Peyer's patch (tissue), 4 donors: ENCODE data around the gene OPRL1. TPM values are rescaled to one million over a fixed set of nuclear protein-coding genes. Genes with fewer than 3 reads are reported as not detected.

ENCODE experiments used
- DNase-seq, 3 donors: peaks; one replicate each; pipeline ENCODE4 v3.0.0-alpha.2; 2017 to 2019
- H3K27ac ChIP-seq, 4 donors: fragments of 200-600 bp; sonication (generic); one replicate each; pipeline ENCODE4 v1.5.1; 2016 to 2019
- H3K27me3 ChIP-seq, 2 donors: fragments of 200-600 bp; sonication (generic); one replicate each; pipeline ENCODE4 v1.5.1; 2019
- H3K36me3 ChIP-seq, 3 donors: fragments of 200-600 bp; sonication (generic); one replicate each; pipeline ENCODE4 v1.5.1; 2016 to 2019
- H3K4me1 ChIP-seq, 4 donors: fragments of 200-600 bp; sonication (generic); one replicate each; pipeline ENCODE4 v1.5.1; 2016 to 2019
- H3K4me3 ChIP-seq, 4 donors: fragments of 200-600 bp; sonication (generic); 1 replicate in 3 of 4; 2 replicates in 1 of 4; pipeline ENCODE4 v1.5.1; 2016 to 2019; ENCODE audit warnings: mild to moderate bottlenecking in 1 of 4
- H3K9me3 ChIP-seq, 4 donors: fragments of 200-600 bp; sonication (generic); one replicate each; pipeline ENCODE4 v1.5.1; 2016 to 2019; ENCODE audit warnings: mild to moderate bottlenecking in 1 of 4
- POLR2A ChIP-seq, 2 donors: fragments of 450-650 bp; IDR thresholded peaks; one replicate each; pipeline ENCODE4 v1.5.1; 2017; ENCODE audit warnings: antibody characterized with exemption in 2 of 2, mild to moderate bottlenecking in 2 of 2, moderate library complexity in 2 of 2
- total RNA-seq, 4 donors: library from RNA; depleted of rRNA; stranded (reverse); fragments of >200 nt; gene quantifications; one replicate each; pipeline ENCODE4 v1.1.0, GENCODE V29; 2016
- TF ChIP-seq, protein P1 (sequence below), 6 experiments: fragments of 450-650 bp in 4 of 6; fragments of 200-600 bp in 2 of 6; sonication (generic) in 1 of 6; IDR thresholded peaks; one replicate each; pipeline ENCODE4 v1.5.1; 2017 to 2019; ENCODE audit warnings: antibody characterized with exemption in 6 of 6, mild to moderate bottlenecking in 3 of 6, moderate library complexity in 1 of 6

OPRL1 gene
- total RNA-seq, 4 donors from 2014 or later = 0.27 TPM; not detected in 3

- Histone ChIP-seq H3K36me3 (no peaks in the 10 kb centered on the region), H3K27me3 (no peaks in the 10 kb centered on the region), H3K4me1 (peaks cover 0 to 38% (median 37%) of the 10 kb centered on the region in 4 donors), H3K4me3 (no peak overlapping the region), H3K27ac (peak overlapping the region in 3 of 4 donors; percentile 25 to 68 (median 33)), H3K9me3 (no peaks in the 10 kb centered on the region)
- TF ChIP-seq, protein P1, sequence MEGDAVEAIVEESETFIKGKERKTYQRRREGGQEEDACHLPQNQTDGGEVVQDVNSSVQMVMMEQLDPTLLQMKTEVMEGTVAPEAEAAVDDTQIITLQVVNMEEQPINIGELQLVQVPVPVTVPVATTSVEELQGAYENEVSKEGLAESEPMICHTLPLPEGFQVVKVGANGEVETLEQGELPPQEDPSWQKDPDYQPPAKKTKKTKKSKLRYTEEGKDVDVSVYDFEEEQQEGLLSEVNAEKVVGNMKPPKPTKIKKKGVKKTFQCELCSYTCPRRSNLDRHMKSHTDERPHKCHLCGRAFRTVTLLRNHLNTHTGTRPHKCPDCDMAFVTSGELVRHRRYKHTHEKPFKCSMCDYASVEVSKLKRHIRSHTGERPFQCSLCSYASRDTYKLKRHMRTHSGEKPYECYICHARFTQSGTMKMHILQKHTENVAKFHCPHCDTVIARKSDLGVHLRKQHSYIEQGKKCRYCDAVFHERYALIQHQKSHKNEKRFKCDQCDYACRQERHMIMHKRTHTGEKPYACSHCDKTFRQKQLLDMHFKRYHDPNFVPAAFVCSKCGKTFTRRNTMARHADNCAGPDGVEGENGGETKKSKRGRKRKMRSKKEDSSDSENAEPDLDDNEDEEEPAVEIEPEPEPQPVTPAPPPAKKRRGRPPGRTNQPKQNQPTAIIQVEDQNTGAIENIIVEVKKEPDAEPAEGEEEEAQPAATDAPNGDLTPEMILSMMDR (IDR thresholded peaks at IDR 0.05) = no peak
- TF ChIP-seq POLR2A (IDR thresholded peaks at IDR 0.05) = no peak
- DNase-seq = peak in 2 of 3 donors; percentile 73 to 87
Observed at GRCh38 chr20:64065974-64066343, 13.9 kb upstream of the OPRL1 start.

DNA sequence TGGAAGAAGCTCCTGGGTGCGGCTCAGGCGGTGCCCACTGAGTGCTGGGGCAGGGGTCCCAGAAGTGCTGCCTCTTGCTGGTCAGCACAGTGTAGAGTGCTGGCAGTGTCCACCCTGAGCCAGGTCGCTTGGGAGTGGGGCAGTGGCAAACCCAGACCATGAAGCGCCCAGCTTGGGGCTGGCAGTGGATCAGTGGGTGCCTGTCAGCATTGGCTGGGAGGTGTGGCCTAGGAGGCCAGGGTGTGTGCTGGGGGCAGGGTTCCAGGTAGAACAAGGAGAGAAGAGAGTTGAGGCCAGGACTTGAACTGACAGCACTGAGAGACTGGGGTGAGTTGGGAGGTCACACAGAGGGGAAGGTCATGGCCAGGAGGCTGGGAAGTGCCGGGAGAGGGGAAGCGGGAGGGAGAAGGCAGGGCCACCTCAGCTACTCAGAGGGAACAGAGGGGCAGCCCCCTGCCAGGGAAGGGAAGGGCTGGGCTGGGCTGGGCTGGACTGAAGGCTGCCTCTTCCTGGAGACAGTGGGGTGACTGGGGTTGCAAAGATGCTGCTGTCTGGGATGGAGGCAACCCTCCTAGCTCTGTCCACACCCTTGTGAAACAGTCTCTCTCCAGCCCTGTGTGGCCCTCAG is 12.8 kb upstream of the OPRL1 start:
- no peak for DNase-seq
- H3K27me3 ChIP-seq = no peaks in the 10 kb centered on the region
- H3K27ac ChIP-seq = peak overlapping the region in 1 of 4 donors; percentile 68
- H3K4me1 ChIP-seq = peaks cover 0 to 47% (median 37%) of the 10 kb centered on the region in 4 donors
- H3K36me3 ChIP-seq = no peaks in the 10 kb centered on the region
- no peaks in the 10 kb centered on the region for H3K9me3 ChIP-seq
- TF ChIP-seq POLR2A (IDR thresholded peaks at IDR 0.05) = no peak
- TF ChIP-seq, protein P1 (IDR thresholded peaks at IDR 0.05) = no peak
- no peak overlapping the region for H3K4me3 ChIP-seq

- H3K4me3 ChIP-seq = no peak overlapping the region
- no peaks in the 10 kb centered on the region for H3K9me3 ChIP-seq
- H3K36me3 ChIP-seq = peaks cover 0 to 3% (median 0%) of the 10 kb centered on the region in 3 donors
- no peaks in the 10 kb centered on the region for H3K27me3 ChIP-seq
- H3K4me1 ChIP-seq = peaks cover 0 to 50% (median 31%) of the 10 kb centered on the region in 4 donors
- H3K27ac ChIP-seq = no peak overlapping the region
- TF ChIP-seq POLR2A (IDR thresholded peaks at IDR 0.05) = no peak
- TF ChIP-seq, protein P1 (IDR thresholded peaks at IDR 0.05) = no peak
- DNase-seq = no peak
Observed at GRCh38 chr20:64067733-64068307, 12.1 kb upstream of the OPRL1 start.

- no peak overlapping the region for H3K4me3 ChIP-seq
- H3K27ac ChIP-seq = no peak overlapping the region
- no peaks in the 10 kb centered on the region for H3K27me3 ChIP-seq
- peaks cover 0 to 10% (median 0%) of the 10 kb centered on the region in 3 donors for H3K36me3 ChIP-seq
- peaks cover 0 to 48% (median 29%) of the 10 kb centered on the region in 4 donors for H3K4me1 ChIP-seq
- no peak for DNase-seq
- H3K9me3 ChIP-seq = no peaks in the 10 kb centered on the region
- no peak for TF ChIP-seq POLR2A (IDR thresholded peaks at IDR 0.05)
- TF ChIP-seq, protein P1 (IDR thresholded peaks at IDR 0.05) = no peak
Observed at GRCh38 chr20:64068386-64069208, 11.3 kb upstream of the OPRL1 start.

GRCh38 chr20:64069209-64069613 is 10.7 kb upstream of the OPRL1 start:
- H3K27ac ChIP-seq = no peak overlapping the region
- no peak for DNase-seq
- TF ChIP-seq, protein P1 (IDR thresholded peaks at IDR 0.05) = no peak
- TF ChIP-seq POLR2A (IDR thresholded peaks at IDR 0.05) = no peak
- no peaks in the 10 kb centered on the region for H3K9me3 ChIP-seq
- H3K4me3 ChIP-seq = no peak overlapping the region
- H3K4me1 ChIP-seq = peaks cover 0 to 41% (median 23%) of the 10 kb centered on the region in 4 donors
- H3K36me3 ChIP-seq = peaks cover 0 to 16% (median 0%) of the 10 kb centered on the region in 3 donors
- H3K27me3 ChIP-seq = no peaks in the 10 kb centered on the region
